OCI-LY7 (cell line): ENCODE measurements around the gene PHLDA3. TPM values are rescaled to one million over a fixed set of nuclear protein-coding genes. Genes with fewer than 3 reads are reported as not detected.

Experiments
- BruUV-seq: library from RNA; stranded (reverse); fragments of 400-500 nt; replicated peaks from 2 replicates; lab custom pipeline; 2021; lab: Mats Ljungman, UMichigan
- CTCF ChIA-PET: fragments of 300-600 bp; sonication (Branson Sonifier 250); formaldehyde crosslinking; loops from one replicate; lab custom pipeline; 2022; ENCODE audit warnings: antibody characterized with exemption; ENCODE audit not compliant: unreplicated experiment; lab: Charles Lee
- POLR2A ChIA-PET: fragments of 300-600 bp; sonication (Branson Sonifier 250); formaldehyde crosslinking; loops from one replicate; lab custom pipeline; 2022; ENCODE audit warnings: antibody characterized with exemption; lab: Charles Lee
- DNase-seq: peaks from one replicate; pipeline ENCODE4 v3.0.0-alpha.2; 2015; ENCODE audit warnings: low spot score
- H2AFZ ChIP-seq: fragments of 200-600 bp; sonication (generic), shearing (Covaris generic); 2 replicates; pipeline ENCODE4 v1.6.1; 2014; ENCODE audit warnings: mild to moderate bottlenecking, antibody characterized with exemption, low read length, moderate library complexity
- H3K27ac ChIP-seq: fragments of 200-600 bp; sonication (generic); 2 replicates; pipeline ENCODE4 v1.5.1; 2014; ENCODE audit warnings: mixed run types, low read depth, mild to moderate bottlenecking, moderate library complexity, low read length, inconsistent platforms; ENCODE audit not compliant: poor library complexity, severe bottlenecking
- H3K36me3 ChIP-seq: fragments of 200-600 bp; sonication (generic); 2 replicates; pipeline ENCODE4 v1.6.1; 2014; ENCODE audit warnings: mild to moderate bottlenecking, antibody characterized with exemption, low read length, moderate library complexity, mixed read lengths; ENCODE audit not compliant: insufficient read depth
- H3K4me1 ChIP-seq: fragments of 200-600 bp; sonication (generic); 2 replicates; pipeline ENCODE4 v1.5.1; 2014; ENCODE audit warnings: mild to moderate bottlenecking, low read length; ENCODE audit not compliant: insufficient read depth, poor library complexity, severe bottlenecking
- H3K4me2 ChIP-seq: fragments of 200-600 bp; sonication (generic); 2 replicates; pipeline ENCODE4 v1.6.1; 2014; ENCODE audit warnings: mild to moderate bottlenecking, low read length
- H3K4me3 ChIP-seq: fragments of 200-600 bp; sonication (generic); 2 replicates; pipeline ENCODE4 v1.5.1; 2014; ENCODE audit warnings: mild to moderate bottlenecking, low read depth, low read length; ENCODE audit not compliant: poor library complexity, severe bottlenecking
- H3K79me2 ChIP-seq: fragments of 200-600 bp; sonication (generic); 2 replicates; pipeline ENCODE4 v1.6.1; 2016; ENCODE audit warnings: low read depth, mild to moderate bottlenecking, low read length, moderate library complexity, mixed read lengths; ENCODE audit not compliant: insufficient read depth
- H3K9me2 ChIP-seq: fragments of 200-600 bp; sonication (generic); 2 replicates; pipeline ENCODE4 v1.6.1; 2016; ENCODE audit warnings: mild to moderate bottlenecking, low read length, mixed read lengths; ENCODE audit not compliant: insufficient read depth
- H3K9me3 ChIP-seq: fragments of 200-600 bp; sonication (generic); 2 replicates; pipeline ENCODE4 v1.6.1; 2014; ENCODE audit warnings: mild to moderate bottlenecking, mixed run types, low read length, mixed read lengths
- H4K20me1 ChIP-seq: fragments of 200-600 bp; sonication (generic); 2 replicates; pipeline ENCODE4 v1.6.1; 2014; ENCODE audit warnings: mild to moderate bottlenecking, antibody characterized with exemption, low read length, moderate library complexity, mixed read lengths; ENCODE audit not compliant: insufficient read depth
- CTCF ChIP-seq: fragments of 200-600 bp; sonication (generic); conservative IDR thresholded peaks from 2 replicates; pipeline ENCODE4 v1.5.1; 2014; ENCODE audit warnings: mild to moderate bottlenecking, antibody characterized with exemption, low read length, moderate library complexity, mixed read lengths
- EZH2phosphoT487 ChIP-seq: fragments of 200-600 bp; sonication (generic); IDR thresholded peaks from 2 replicates; pipeline ENCODE4 v1.6.1; 2018; ENCODE audit warnings: low read depth, borderline replicate concordance, mild to moderate bottlenecking, mixed run types, antibody characterized with exemption, low read length, moderate library complexity, mixed read lengths
- intact Hi-C: fragments of 100-400 bp; cut with micrococcal nuclease; formaldehyde crosslinking; loops from one replicate; pipeline ENCODE4 v1.10.0; 2022; ENCODE audit not compliant: unreplicated experiment
- total RNA-seq, 2 experiments: library from RNA; depleted of rRNA in 1 of 2; stranded (reverse); fragments of >200 nt in 1 of 2; shearing (Covaris generic) in 1 of 2; gene quantifications; 2 replicates each; pipeline ENCODE4 v1.2.3, GENCODE V29; 2014 to 2022

PHLDA3 gene
- total RNA-seq, 2 experiments from 2014 or later = not detected

GRCh38 chr1:201468501-201468843 lies 516 bp downstream of the PHLDA3 start:
- Histone ChIP-seq H3K4me1 (no peaks in the 10 kb centered on the region), H3K36me3 (no peaks in the 10 kb centered on the region), H4K20me1 (no peaks in the 10 kb centered on the region), H3K4me3 (no peak overlapping the region), H3K4me2 (no peak overlapping the region), H3K9me3 (no peaks in the 10 kb centered on the region), H3K9me2 (no peaks in the 10 kb centered on the region), H3K27ac (no peak overlapping the region), H2AFZ (no peak overlapping the region), H3K79me2 (no peaks in the 10 kb centered on the region)
- TF ChIP-seq EZH2phosphoT487 (no peak), CTCF (no peak)
- CTCF ChIA-PET = no interaction called here
- POLR2A ChIA-PET = interaction anchor here (0.5 kb wide), 1 partner anchor 1250 kb away, joined by 3 read pairs; no protein-coding TSS in a partner anchor
- intact Hi-C loops = no loop called here
- DNase-seq = no peak
- no TSS peak for BruUV-seq

- Histone ChIP-seq H3K27ac (no peak overlapping the region), H3K9me2 (no peaks in the 10 kb centered on the region), H3K4me1 (no peaks in the 10 kb centered on the region), H3K79me2 (no peaks in the 10 kb centered on the region), H4K20me1 (no peaks in the 10 kb centered on the region), H3K9me3 (no peaks in the 10 kb centered on the region), H3K4me3 (no peak overlapping the region), H2AFZ (no peak overlapping the region), H3K36me3 (no peaks in the 10 kb centered on the region), H3K4me2 (no peak overlapping the region)
- intact Hi-C loops = no loop called here
- TF ChIP-seq CTCF (no peak), EZH2phosphoT487 (no peak)
- CTCF ChIA-PET = interaction anchor here (0.6 kb wide), 2 partner anchors 18 to 37 kb away, joined by 4 to 12 read pairs; no protein-coding TSS in a partner anchor
- BruUV-seq = no TSS peak
- POLR2A ChIA-PET = interaction anchor here (0.6 to 0.8 kb wide), 3 partner anchors 30 to 237 kb away, joined by 3 to 5 read pairs (median 3); no protein-coding TSS in a partner anchor
- DNase-seq = no peak
Measured at GRCh38 chr1:201466492-201466891, 2.5 kb downstream of the PHLDA3 start.

GRCh38 chr1:201465698-201466290 lies 3.2 kb downstream of the PHLDA3 start:
- CTCF ChIA-PET = interaction anchor here (0.6 kb wide), 1 partner anchor 17 kb away, joined by 12 read pairs; no protein-coding TSS in a partner anchor
- no peaks in the 10 kb centered on the region for H4K20me1 ChIP-seq
- H3K4me1 ChIP-seq = no peaks in the 10 kb centered on the region
- H3K4me3 ChIP-seq = no peak overlapping the region
- no peak for TF ChIP-seq CTCF
- no peak for TF ChIP-seq EZH2phosphoT487
- no TSS peak for BruUV-seq
- H2AFZ ChIP-seq = no peak overlapping the region
- no peaks in the 10 kb centered on the region for H3K79me2 ChIP-seq
- intact Hi-C loops = no loop called here
- no peaks in the 10 kb centered on the region for H3K9me3 ChIP-seq
- no peaks in the 10 kb centered on the region for H3K36me3 ChIP-seq
- H3K27ac ChIP-seq = no peak overlapping the region
- POLR2A ChIA-PET = interaction anchor here (0.5 kb wide), 1 partner anchor 13 kb away, joined by 6 read pairs; no protein-coding TSS in a partner anchor
- no peaks in the 10 kb centered on the region for H3K9me2 ChIP-seq
- no peak for DNase-seq
- no peak overlapping the region for H3K4me2 ChIP-seq
